GM10266 (cell line): ENCODE data around the gene DPAGT1.
"Not testable (repeated sequence)": the region's sequence is repeated elsewhere in the genome, so short reads cannot be mapped to it uniquely, and the experiment has no call there.

Experiments
- DNase-seq: peaks from one replicate; pipeline ENCODE4 v3.0.0; 2012; ENCODE audit errors: extremely low spot score
- TF ChIP-seq, protein P1 (sequence below): IDR thresholded peaks from 2 replicates; pipeline ENCODE4 v1.5.1; 2012; ENCODE audit warnings: mild to moderate bottlenecking, low read depth; ENCODE audit not compliant: control insufficient read depth, insufficient read depth; ENCODE audit errors: missing control alignments

DPAGT1 gene

DNA sequence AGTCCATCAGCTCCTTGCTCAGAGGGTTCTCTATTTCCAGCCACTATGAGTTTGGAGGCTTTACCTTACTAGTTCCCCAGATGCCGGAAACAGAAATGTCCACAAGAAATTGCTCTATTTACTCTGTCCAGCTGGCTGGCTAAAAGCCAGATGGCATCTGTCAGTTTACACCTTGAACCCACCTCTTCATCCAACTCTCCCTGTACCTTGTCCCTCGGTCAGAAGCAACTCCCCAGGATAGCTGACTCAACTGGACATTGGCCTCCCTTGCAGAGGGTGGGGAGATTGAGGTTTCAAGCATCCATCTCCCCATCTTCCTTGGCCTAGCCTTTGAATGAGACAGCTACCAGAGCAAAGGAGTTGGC lies 7.2 kb upstream of the DPAGT1 start:
- TF ChIP-seq, protein P1, sequence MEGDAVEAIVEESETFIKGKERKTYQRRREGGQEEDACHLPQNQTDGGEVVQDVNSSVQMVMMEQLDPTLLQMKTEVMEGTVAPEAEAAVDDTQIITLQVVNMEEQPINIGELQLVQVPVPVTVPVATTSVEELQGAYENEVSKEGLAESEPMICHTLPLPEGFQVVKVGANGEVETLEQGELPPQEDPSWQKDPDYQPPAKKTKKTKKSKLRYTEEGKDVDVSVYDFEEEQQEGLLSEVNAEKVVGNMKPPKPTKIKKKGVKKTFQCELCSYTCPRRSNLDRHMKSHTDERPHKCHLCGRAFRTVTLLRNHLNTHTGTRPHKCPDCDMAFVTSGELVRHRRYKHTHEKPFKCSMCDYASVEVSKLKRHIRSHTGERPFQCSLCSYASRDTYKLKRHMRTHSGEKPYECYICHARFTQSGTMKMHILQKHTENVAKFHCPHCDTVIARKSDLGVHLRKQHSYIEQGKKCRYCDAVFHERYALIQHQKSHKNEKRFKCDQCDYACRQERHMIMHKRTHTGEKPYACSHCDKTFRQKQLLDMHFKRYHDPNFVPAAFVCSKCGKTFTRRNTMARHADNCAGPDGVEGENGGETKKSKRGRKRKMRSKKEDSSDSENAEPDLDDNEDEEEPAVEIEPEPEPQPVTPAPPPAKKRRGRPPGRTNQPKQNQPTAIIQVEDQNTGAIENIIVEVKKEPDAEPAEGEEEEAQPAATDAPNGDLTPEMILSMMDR: no peak
- no peak for DNase-seq

DNA sequence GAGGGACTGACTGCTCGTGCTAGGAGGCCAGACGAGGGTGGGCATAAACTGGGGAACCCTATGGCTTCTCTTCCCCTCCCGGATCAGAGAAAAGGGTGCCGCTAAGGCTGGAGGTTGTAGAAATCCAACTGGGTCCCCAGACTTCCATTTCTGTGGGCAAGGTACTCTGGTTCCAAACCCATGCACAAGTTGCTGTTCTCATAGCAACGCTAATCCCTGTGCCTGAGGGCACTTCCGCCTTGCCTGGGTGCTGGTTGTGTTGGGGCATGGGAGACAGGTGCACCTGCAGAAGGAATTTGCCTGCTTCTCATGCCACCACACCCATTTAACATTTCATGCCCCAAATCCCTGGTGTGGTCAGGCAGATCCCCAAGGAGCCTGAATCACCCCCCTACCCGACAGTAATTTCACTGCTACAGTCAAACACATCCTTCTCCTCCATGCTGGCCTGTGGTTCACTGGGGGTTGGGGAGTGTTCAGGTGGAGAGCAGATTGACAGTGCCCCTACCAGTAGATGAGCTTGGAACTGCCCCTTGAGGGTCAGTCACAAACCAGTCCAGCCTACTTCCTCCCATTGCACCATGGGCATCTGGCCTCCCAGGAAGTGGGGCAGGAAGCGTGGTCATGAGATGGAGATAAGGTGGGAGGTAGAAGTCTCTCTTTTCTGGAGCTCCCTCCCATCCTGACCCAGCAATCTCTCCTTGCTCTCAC lies 6.6 kb upstream of the DPAGT1 start:
- TF ChIP-seq, protein P1: no peak
- DNase-seq: no peak

DNA sequence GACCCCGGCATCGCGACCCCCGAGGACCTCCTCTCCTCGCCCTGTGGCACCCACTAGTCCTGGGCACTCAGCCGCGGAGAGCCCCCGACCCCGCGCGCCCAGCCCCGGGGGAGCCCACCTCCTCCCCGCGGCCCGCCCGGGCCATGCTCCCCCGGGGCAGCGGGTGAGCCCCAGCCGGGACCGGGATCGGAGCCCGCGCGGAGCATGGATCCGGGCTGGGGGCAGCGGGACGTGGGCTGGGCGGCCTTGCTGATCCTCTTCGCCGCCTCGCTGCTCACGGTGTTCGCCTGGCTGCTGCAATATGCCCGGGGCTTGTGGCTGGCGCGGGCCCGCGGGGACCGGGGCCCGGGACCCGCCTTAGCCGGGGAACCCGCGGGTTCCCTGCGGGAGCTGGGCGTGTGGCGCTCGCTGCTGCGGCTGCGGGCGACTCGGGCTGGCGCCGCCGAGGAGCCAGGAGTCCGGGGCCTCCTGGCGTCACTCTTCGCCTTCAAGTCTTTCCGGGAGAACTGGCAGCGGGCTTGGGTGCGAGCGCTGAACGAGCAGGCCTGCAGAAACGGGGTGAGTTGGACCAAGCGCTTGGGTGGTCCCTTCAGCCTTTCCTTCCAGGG lies 6.0 kb upstream of the DPAGT1 start:
- TF ChIP-seq, protein P1: no peak
- DNase-seq: no peak

DNA sequence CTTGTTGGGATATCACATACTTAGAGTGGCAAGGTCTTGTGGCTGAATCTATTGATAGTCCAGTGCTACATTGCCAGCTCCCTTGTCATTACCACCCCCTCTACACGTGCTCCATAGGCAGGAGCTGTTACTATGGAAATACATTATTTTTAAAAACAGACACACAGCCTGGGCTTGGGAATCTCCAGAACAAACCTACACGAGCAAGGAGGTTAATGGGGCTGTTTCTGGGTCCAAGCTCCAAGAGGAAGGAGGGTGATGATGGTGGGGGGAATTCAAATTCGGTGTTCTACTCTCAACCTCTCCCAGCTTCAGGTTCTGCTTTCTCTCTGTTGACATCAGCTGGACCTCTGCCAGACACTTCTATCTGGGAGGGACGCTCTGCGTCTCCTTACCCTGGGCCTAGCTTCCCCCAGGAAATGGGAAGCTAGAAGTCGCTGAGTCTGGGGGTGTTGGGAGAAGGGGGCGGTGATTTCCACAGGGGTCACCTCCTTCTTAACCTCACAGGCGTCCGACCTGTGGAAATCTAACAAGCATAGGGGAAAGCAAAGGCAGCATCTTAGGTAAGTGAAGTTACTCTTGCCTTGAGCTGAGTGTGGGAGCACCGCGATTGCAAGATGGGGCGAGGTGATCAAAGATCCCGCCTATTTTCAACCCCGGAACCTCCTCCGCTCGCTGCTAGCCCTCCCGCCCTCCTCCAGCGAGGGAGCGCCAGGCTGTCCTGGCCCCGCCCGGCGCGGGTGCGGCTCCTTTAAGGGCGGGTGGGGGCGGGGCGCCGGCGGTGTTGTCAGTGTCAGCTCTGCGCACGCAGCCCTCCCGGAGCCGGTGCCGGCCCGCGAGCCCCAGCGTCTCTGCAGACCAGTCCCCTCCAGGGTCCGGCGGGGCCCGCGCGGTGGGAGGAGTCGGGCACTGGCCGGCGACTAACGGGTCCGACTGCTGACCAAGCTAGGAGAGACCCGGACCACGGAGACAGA lies 5.2 kb upstream of the DPAGT1 start, which contains the start of gene C2CD2L:
C2CD2L (plus strand) TSS at position 781 of the 974 bp plus-strand sequence. CDS start 398 bp downstream, outside the sequence.
- TF ChIP-seq, protein P1: no peak
- peak; percentile 97 for DNase-seq

DNA sequence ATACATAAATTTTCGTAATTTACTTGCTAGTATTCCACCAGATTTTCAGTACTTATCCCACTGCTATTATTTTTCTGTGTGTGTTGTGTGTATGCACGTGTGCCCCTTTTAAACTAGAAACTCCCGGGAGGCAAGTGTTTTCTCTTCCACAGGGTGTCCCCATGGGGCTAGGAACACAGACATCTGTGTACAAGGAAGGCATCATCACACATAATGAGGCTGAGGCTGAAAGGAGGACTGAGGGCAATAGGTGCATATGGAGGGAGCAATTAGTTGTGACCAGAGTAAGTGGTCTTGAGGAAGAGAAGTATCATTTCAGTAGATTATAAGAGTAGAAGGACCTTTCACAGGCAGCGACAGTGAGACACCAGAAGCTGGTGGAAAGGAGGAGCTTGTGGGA lies 2.1 kb upstream of the DPAGT1 start:
- TF ChIP-seq, protein P1: peak; percentile 13
- DNase-seq: no peak

DNA sequence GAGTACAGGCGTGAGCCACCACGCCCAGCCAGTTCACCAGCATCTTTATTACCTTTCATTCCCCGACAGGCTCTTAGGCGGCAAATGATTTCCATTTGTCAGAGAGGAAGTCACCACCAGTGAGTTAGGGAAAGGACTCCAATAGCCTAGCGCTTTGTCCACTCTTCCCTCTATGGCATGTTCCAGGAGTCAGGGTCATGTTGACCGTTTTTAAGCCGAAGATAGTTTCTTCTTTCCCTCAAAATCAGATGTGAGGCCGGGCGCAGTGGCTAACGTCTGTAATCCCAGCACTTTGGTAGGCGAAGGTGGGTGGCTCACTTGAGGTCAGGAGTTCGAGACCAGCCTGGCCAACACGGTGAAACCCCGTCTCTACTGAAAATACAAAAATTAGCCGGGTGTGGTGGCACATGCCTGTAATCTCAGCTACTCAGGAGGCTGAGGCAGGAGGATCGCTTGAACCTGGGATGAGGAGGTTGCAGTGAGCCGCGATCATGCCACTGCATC lies 1.6 kb upstream of the DPAGT1 start:
- not testable (repeated sequence) for DNase-seq

DNA sequence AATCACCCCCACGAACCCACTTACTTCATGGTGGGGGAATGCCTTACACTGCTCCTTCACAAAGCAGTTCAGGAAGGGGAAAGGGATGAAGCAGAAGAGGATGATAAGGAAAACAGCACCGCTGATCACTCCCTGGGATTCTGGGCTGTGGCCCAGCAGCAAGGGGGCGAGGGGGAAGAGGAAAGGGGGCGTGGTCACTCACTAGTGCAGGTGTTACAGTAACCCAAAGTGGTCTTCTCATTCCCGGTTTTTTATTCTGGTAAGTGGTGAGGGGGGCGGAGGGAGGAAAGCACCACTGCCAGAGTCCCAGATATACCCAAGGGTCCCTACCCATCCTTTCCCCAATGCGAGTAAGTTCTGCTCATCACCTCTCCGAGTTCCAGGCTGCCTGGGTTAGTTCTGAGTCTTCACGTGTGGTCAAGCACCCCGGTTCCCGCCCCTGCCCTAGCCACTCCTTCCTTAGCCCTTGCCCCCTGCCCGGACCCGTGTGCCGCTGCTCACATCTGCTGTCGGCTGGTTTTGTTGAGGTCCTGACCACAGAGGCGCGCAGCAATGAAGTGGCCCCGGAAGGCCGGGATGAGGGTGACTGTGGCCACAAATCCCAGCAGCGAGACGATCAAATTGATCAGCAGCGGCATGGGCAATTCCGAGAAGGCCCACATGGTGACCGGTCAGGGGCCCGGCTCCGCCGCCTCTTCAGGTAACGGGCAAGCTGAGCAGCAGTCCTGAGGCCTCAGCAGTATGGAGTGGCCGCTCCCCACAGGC lies 477 bp downstream of the DPAGT1 start:
- TF ChIP-seq, protein P1: no peak
- DNase-seq: no peak
